OCI-LY7 (cell line): ENCODE results near the gene CLCA4. TPM values are rescaled to one million over a fixed set of nuclear protein-coding genes. Genes with fewer than 3 reads are reported as not detected.

ENCODE experiments used
- BruUV-seq: library from RNA; stranded (reverse); fragments of 400-500 nt; replicated peaks from 2 replicates; lab custom pipeline; 2021; lab: Mats Ljungman, UMichigan
- CTCF ChIA-PET: fragments of 300-600 bp; sonication (Branson Sonifier 250); formaldehyde crosslinking; loops from one replicate; lab custom pipeline; 2022; ENCODE audit warnings: antibody characterized with exemption; ENCODE audit not compliant: unreplicated experiment; lab: Charles Lee
- POLR2A ChIA-PET: fragments of 300-600 bp; sonication (Branson Sonifier 250); formaldehyde crosslinking; loops from one replicate; lab custom pipeline; 2022; ENCODE audit warnings: antibody characterized with exemption; lab: Charles Lee
- DNase-seq: peaks from one replicate; pipeline ENCODE4 v3.0.0-alpha.2; 2015; ENCODE audit warnings: low spot score
- H2AFZ ChIP-seq: fragments of 200-600 bp; sonication (generic), shearing (Covaris generic); 2 replicates; pipeline ENCODE4 v1.6.1; 2014; ENCODE audit warnings: mild to moderate bottlenecking, antibody characterized with exemption, low read length, moderate library complexity
- H3K27ac ChIP-seq: fragments of 200-600 bp; sonication (generic); 2 replicates; pipeline ENCODE4 v1.5.1; 2014; ENCODE audit warnings: mixed run types, low read depth, mild to moderate bottlenecking, moderate library complexity, low read length, inconsistent platforms; ENCODE audit not compliant: poor library complexity, severe bottlenecking
- H3K36me3 ChIP-seq: fragments of 200-600 bp; sonication (generic); 2 replicates; pipeline ENCODE4 v1.6.1; 2014; ENCODE audit warnings: mild to moderate bottlenecking, antibody characterized with exemption, low read length, moderate library complexity, mixed read lengths; ENCODE audit not compliant: insufficient read depth
- H3K4me1 ChIP-seq: fragments of 200-600 bp; sonication (generic); 2 replicates; pipeline ENCODE4 v1.5.1; 2014; ENCODE audit warnings: mild to moderate bottlenecking, low read length; ENCODE audit not compliant: insufficient read depth, poor library complexity, severe bottlenecking
- H3K4me2 ChIP-seq: fragments of 200-600 bp; sonication (generic); 2 replicates; pipeline ENCODE4 v1.6.1; 2014; ENCODE audit warnings: mild to moderate bottlenecking, low read length
- H3K4me3 ChIP-seq: fragments of 200-600 bp; sonication (generic); 2 replicates; pipeline ENCODE4 v1.5.1; 2014; ENCODE audit warnings: mild to moderate bottlenecking, low read depth, low read length; ENCODE audit not compliant: poor library complexity, severe bottlenecking
- H3K79me2 ChIP-seq: fragments of 200-600 bp; sonication (generic); 2 replicates; pipeline ENCODE4 v1.6.1; 2016; ENCODE audit warnings: low read depth, mild to moderate bottlenecking, low read length, moderate library complexity, mixed read lengths; ENCODE audit not compliant: insufficient read depth
- H3K9me2 ChIP-seq: fragments of 200-600 bp; sonication (generic); 2 replicates; pipeline ENCODE4 v1.6.1; 2016; ENCODE audit warnings: mild to moderate bottlenecking, low read length, mixed read lengths; ENCODE audit not compliant: insufficient read depth
- H3K9me3 ChIP-seq: fragments of 200-600 bp; sonication (generic); 2 replicates; pipeline ENCODE4 v1.6.1; 2014; ENCODE audit warnings: mild to moderate bottlenecking, mixed run types, low read length, mixed read lengths
- H4K20me1 ChIP-seq: fragments of 200-600 bp; sonication (generic); 2 replicates; pipeline ENCODE4 v1.6.1; 2014; ENCODE audit warnings: mild to moderate bottlenecking, antibody characterized with exemption, low read length, moderate library complexity, mixed read lengths; ENCODE audit not compliant: insufficient read depth
- EZH2phosphoT487 ChIP-seq: fragments of 200-600 bp; sonication (generic); IDR thresholded peaks from 2 replicates; pipeline ENCODE4 v1.6.1; 2018; ENCODE audit warnings: low read depth, borderline replicate concordance, mild to moderate bottlenecking, mixed run types, antibody characterized with exemption, low read length, moderate library complexity, mixed read lengths
- intact Hi-C: fragments of 100-400 bp; cut with micrococcal nuclease; formaldehyde crosslinking; loops from one replicate; pipeline ENCODE4 v1.10.0; 2022; ENCODE audit not compliant: unreplicated experiment
- total RNA-seq, 2 experiments: library from RNA; depleted of rRNA in 1 of 2; stranded (reverse); fragments of >200 nt in 1 of 2; shearing (Covaris generic) in 1 of 2; gene quantifications; 2 replicates each; pipeline ENCODE4 v1.2.3, GENCODE V29; 2014 to 2022
- TF ChIP-seq, protein P1 (sequence below): fragments of 200-600 bp; sonication (generic); conservative IDR thresholded peaks from 2 replicates; pipeline ENCODE4 v1.5.1; 2014; ENCODE audit warnings: mild to moderate bottlenecking, antibody characterized with exemption, low read length, moderate library complexity, mixed read lengths

The CLCA4 gene
- total RNA-seq, 2 experiments from 2014 or later = not detected

DNA sequence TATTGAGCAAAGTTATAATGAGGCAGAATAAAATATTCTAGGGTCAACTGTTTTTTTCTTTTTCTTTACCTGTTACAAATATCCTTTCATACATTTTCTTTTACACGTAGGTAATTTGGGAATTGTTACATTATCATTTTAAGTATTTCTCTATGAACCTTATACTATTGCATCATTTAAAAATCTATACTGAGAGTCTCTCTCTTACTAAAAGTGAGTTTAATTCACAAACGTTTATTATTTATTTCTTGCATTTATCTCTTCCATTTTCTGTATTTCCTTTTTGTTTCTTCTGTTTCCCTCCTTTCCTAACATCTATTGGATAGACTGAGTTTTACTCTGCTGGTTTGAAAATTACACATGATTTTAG, 25.4 kb upstream of the CLCA4 start:
- H3K4me2 ChIP-seq = no peak overlapping the region
- no peaks in the 10 kb centered on the region for H3K4me1 ChIP-seq
- CTCF ChIA-PET = interaction anchor here (0.6 kb wide), 1 partner anchor 147 kb away, joined by 6 read pairs; no protein-coding TSS in a partner anchor
- no peaks in the 10 kb centered on the region for H3K36me3 ChIP-seq
- H3K9me2 ChIP-seq = no peaks in the 10 kb centered on the region
- H3K27ac ChIP-seq = no peak overlapping the region
- no peak overlapping the region for H2AFZ ChIP-seq
- no peak for TF ChIP-seq EZH2phosphoT487
- TF ChIP-seq, protein P1, sequence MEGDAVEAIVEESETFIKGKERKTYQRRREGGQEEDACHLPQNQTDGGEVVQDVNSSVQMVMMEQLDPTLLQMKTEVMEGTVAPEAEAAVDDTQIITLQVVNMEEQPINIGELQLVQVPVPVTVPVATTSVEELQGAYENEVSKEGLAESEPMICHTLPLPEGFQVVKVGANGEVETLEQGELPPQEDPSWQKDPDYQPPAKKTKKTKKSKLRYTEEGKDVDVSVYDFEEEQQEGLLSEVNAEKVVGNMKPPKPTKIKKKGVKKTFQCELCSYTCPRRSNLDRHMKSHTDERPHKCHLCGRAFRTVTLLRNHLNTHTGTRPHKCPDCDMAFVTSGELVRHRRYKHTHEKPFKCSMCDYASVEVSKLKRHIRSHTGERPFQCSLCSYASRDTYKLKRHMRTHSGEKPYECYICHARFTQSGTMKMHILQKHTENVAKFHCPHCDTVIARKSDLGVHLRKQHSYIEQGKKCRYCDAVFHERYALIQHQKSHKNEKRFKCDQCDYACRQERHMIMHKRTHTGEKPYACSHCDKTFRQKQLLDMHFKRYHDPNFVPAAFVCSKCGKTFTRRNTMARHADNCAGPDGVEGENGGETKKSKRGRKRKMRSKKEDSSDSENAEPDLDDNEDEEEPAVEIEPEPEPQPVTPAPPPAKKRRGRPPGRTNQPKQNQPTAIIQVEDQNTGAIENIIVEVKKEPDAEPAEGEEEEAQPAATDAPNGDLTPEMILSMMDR = no peak
- POLR2A ChIA-PET = no interaction called here
- no TSS peak for BruUV-seq
- intact Hi-C loops = no loop called here
- no peaks in the 10 kb centered on the region for H3K79me2 ChIP-seq
- no peak for DNase-seq
- H4K20me1 ChIP-seq = no peaks in the 10 kb centered on the region
- H3K4me3 ChIP-seq = no peak overlapping the region
- no peaks in the 10 kb centered on the region for H3K9me3 ChIP-seq

DNA sequence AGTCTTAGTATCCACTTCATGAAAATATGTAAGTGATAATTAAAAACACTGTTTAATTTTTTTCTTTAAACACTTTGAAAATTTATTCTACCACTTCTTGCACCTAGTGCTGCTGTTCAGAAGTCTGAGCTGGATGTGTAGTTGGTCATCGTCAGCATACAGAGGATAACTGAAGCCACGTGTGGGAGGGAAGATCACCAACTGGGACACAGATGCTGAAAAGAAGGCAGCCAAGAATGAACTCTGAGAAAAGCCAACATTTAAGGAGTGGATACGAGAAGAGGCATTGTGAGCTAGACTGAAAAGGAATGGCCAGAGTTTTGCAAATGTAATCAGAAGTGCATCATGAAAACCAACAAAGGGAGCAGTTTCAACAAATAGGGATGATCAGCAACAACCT, 24.6 kb upstream of the CLCA4 start:
- intact Hi-C loops = no loop called here
- no peaks in the 10 kb centered on the region for H3K36me3 ChIP-seq
- H3K27ac ChIP-seq = no peak overlapping the region
- TF ChIP-seq, protein P1 = no peak
- TF ChIP-seq EZH2phosphoT487 = no peak
- DNase-seq = no peak
- no peak overlapping the region for H2AFZ ChIP-seq
- H3K4me2 ChIP-seq = no peak overlapping the region
- POLR2A ChIA-PET = no interaction called here
- H4K20me1 ChIP-seq = no peaks in the 10 kb centered on the region
- BruUV-seq = no TSS peak
- CTCF ChIA-PET = no interaction called here
- H3K4me3 ChIP-seq = no peak overlapping the region
- no peaks in the 10 kb centered on the region for H3K4me1 ChIP-seq
- H3K9me2 ChIP-seq = no peaks in the 10 kb centered on the region
- H3K79me2 ChIP-seq = no peaks in the 10 kb centered on the region
- H3K9me3 ChIP-seq = no peaks in the 10 kb centered on the region

DNA sequence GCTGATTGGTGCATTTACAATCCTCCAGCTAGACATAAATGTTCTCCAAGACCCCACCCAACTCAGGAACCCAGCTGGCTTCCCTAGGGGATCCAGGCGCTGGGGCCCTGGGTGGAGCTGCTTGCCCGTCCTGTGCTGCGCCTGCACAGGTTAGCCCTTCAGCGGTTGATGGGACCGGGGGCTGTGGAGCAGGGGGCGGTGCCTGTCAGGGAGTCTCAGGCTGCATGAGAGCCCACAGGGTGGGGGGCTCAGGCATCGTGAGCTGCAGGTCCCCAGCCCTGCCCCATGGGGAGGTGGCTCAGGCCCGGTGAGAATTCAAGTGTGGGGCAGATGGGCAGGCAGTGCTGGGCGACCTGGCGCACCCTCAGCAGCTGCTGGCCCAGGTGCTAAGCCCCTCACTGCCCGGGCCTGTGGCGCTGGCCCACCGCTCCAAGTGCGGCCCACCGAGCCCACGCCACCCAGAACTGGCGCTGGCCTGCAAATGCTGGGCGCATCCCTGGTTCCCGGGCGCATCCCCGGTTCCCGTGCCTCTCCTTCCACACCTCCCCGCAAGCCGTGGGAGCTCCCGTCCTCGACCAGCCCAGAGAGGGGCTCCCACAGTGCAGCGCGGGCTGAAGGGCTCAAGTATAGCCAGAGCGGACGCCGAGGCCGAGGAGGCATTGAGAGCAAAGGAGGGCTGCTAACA, 23.1 kb upstream of the CLCA4 start:
- Histone ChIP-seq H3K9me2 (no peaks in the 10 kb centered on the region), H2AFZ (no peak overlapping the region), H3K36me3 (no peaks in the 10 kb centered on the region), H3K9me3 (no peaks in the 10 kb centered on the region), H3K27ac (no peak overlapping the region), H3K4me1 (no peaks in the 10 kb centered on the region), H3K79me2 (no peaks in the 10 kb centered on the region), H3K4me2 (no peak overlapping the region), H4K20me1 (no peaks in the 10 kb centered on the region), H3K4me3 (no peak overlapping the region)
- TF ChIP-seq EZH2phosphoT487 = no peak
- TF ChIP-seq, protein P1 = no peak
- no TSS peak for BruUV-seq
- no peak for DNase-seq
- CTCF ChIA-PET = no interaction called here
- intact Hi-C loops = no loop called here
- POLR2A ChIA-PET = interaction anchor here (0.5 kb wide), 1 partner anchor 140 kb away, joined by 3 read pairs; no protein-coding TSS in a partner anchor
